Osteocyte (in vitro differentiated cells): ENCODE data around the gene TNFAIP3. TPM values are rescaled to one million over a fixed set of nuclear protein-coding genes. Genes with fewer than 3 reads are reported as not detected.

Experiments
- DNase-seq: peaks from one replicate; pipeline ENCODE4 v3.0.0; 2021; ENCODE audit warnings: mixed read lengths; ENCODE audit not compliant: unreplicated experiment; ENCODE audit errors: extremely low spot score
- H3K27ac Mint-ChIP-seq: one replicate; pipeline ENCODE4 v1.8.0; 2021; ENCODE audit warnings: mild to moderate bottlenecking, mixed read lengths; ENCODE audit not compliant: unreplicated experiment
- H3K27me3 Mint-ChIP-seq: one replicate; pipeline ENCODE4 v1.8.0; 2021; ENCODE audit warnings: mixed read lengths; ENCODE audit not compliant: unreplicated experiment
- H3K36me3 Mint-ChIP-seq: one replicate; pipeline ENCODE4 v1.8.0; 2021; ENCODE audit warnings: mixed read lengths; ENCODE audit not compliant: unreplicated experiment
- H3K4me1 Mint-ChIP-seq: one replicate; pipeline ENCODE4 v1.8.0; 2021; ENCODE audit warnings: mixed read lengths; ENCODE audit not compliant: unreplicated experiment
- H3K4me3 Mint-ChIP-seq: one replicate; pipeline ENCODE4 v1.8.0; 2021; ENCODE audit warnings: mild to moderate bottlenecking, moderate library complexity, mixed read lengths; ENCODE audit not compliant: unreplicated experiment
- H3K9me3 Mint-ChIP-seq: one replicate; pipeline ENCODE4 v1.8.0; 2021; ENCODE audit warnings: mixed read lengths; ENCODE audit not compliant: unreplicated experiment
- total RNA-seq: library from RNA; stranded (reverse); gene quantifications from 2 replicates; pipeline ENCODE4 v1.2.1, GENCODE V29; 2021
- TF ChIP-seq, protein P1 (sequence below): fragments of 200-600 bp; sonication (generic); IDR thresholded peaks from 2 replicates; pipeline ENCODE4 v1.5.0; 2021; ENCODE audit warnings: antibody characterized with exemption, mild to moderate bottlenecking, moderate library complexity

The TNFAIP3 gene
- total RNA-seq, 1 donor from 2014 or later, result 12.0 TPM

DNA sequence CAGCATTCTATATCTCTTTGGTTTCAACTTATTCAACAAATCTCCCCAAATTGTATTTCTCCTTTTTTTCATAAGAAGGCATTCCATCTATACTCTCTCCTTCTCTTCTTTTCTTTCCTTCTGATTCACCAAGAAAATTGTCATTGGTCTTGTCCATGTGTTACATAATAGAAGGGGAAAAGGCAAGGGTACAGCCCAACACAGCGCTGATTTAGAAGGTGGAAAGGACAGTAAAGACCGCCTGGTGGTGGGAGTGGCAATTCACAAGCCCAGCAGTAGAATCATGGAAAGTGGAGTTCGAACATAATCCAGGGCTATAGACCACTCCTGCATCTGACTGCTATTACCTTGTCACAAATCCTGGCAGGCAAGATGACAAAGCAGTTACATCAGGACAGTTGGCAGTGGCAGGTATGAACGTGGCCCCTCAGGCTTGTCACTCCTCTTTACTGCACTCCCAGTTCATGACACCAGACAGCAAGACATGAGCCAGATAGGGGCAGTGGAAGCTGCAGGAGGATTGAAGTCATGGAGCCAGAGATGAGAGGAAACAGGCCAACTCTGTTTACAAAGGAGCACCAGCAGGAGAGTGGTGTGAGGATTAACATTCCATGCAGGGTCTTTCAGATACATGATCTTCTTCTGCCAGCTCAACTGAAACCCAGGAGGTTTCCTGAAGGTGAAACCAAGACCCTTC is 2.1 kb upstream of the TNFAIP3 start:
- Mint-ChIP-seq H3K4me1 (peaks cover 37% of the 10 kb centered on the region), H3K9me3 (no peaks in the 10 kb centered on the region), H3K4me3 (no peak overlapping the region), H3K27me3 (no peaks in the 10 kb centered on the region), H3K36me3 (no peaks in the 10 kb centered on the region), H3K27ac (no peak overlapping the region)
- TF ChIP-seq, protein P1, sequence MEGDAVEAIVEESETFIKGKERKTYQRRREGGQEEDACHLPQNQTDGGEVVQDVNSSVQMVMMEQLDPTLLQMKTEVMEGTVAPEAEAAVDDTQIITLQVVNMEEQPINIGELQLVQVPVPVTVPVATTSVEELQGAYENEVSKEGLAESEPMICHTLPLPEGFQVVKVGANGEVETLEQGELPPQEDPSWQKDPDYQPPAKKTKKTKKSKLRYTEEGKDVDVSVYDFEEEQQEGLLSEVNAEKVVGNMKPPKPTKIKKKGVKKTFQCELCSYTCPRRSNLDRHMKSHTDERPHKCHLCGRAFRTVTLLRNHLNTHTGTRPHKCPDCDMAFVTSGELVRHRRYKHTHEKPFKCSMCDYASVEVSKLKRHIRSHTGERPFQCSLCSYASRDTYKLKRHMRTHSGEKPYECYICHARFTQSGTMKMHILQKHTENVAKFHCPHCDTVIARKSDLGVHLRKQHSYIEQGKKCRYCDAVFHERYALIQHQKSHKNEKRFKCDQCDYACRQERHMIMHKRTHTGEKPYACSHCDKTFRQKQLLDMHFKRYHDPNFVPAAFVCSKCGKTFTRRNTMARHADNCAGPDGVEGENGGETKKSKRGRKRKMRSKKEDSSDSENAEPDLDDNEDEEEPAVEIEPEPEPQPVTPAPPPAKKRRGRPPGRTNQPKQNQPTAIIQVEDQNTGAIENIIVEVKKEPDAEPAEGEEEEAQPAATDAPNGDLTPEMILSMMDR, result no peak
- no peak for DNase-seq

GRCh38 chr6:137866200-137866913 is 702 bp upstream of the TNFAIP3 start:
- DNase-seq, result no peak
- H3K4me1 Mint-ChIP-seq, result peaks cover 48% of the 10 kb centered on the region
- TF ChIP-seq, protein P1, result no peak
- no peaks in the 10 kb centered on the region for H3K36me3 Mint-ChIP-seq
- H3K4me3 Mint-ChIP-seq, result peak overlapping the region; percentile 86
- no peaks in the 10 kb centered on the region for H3K27me3 Mint-ChIP-seq
- peak overlapping the region; percentile 68 for H3K27ac Mint-ChIP-seq
- no peaks in the 10 kb centered on the region for H3K9me3 Mint-ChIP-seq

- Mint-ChIP-seq H3K9me3 (no peaks in the 10 kb centered on the region), H3K4me3 (peak overlapping the region; percentile 91), H3K4me1 (peaks cover 56% of the 10 kb centered on the region), H3K36me3 (no peaks in the 10 kb centered on the region), H3K27me3 (no peaks in the 10 kb centered on the region), H3K27ac (peak overlapping the region; percentile 90)
- TF ChIP-seq, protein P1, result no peak
- DNase-seq, result no peak
Measured at GRCh38 chr6:137867685-137868509, 838 bp downstream of the TNFAIP3 start.

- TF ChIP-seq, protein P1, result no peak
- Mint-ChIP-seq H3K4me3 (peak overlapping the region; percentile 91), H3K27me3 (no peaks in the 10 kb centered on the region), H3K9me3 (no peaks in the 10 kb centered on the region), H3K4me1 (peaks cover 66% of the 10 kb centered on the region), H3K27ac (no peak overlapping the region), H3K36me3 (peaks cover 1% of the 10 kb centered on the region)
- no peak for DNase-seq
Measured at GRCh38 chr6:137868721-137869548, 1.9 kb downstream of the TNFAIP3 start.
